NCI-H446 treated with DMSO at 0.1 percent for 48 hours (cell line): Measurements from ENCODE around the gene MCCC2.
"Not testable (repeated sequence)": the region's sequence is repeated elsewhere in the genome, so short reads cannot be mapped to it uniquely, and the experiment has no call there.

ENCODE experiments used
- DNase-seq: peaks from one replicate; lab custom pipeline; 2025; lab: John Stamatoyannopoulos, UW

MCCC2 gene

DNA sequence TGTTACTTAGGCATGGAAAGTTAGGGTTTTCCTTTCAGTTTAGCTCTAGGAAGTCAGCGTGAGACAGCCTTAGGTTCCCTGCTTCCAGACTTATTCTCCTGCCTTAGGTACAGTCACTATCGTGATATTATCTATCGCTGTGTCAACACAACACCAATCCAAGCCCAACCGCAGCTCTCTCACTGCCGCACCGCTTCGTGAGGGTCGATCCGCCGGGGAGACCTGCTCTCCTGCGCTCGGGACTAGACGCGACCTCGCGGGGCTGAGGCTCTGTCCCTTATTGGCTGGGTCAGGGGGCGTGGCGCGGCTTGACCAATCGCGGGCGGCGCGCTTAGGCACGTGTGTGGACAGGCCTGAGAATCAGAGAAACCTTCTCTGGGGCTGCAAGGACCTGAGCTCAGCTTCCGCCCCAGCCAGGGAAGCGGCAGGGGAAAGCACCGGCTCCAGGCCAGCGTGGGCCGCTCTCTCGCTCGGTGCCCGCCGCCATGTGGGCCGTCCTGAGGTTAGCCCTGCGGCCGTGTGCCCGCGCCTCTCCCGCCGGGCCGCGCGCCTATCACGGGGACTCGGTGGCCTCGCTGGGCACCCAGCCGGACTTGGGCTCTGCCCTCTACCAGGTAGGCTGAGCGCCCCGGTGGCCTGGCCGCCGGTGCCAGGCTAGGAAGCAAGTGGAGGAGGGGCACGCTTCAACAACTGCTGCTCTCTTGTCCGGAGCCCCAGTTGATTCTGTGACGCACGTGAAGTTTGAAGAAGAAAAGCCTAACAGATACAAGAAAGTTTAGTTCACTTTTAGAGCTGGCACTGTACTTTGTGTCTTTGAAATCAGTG lies at the start of gene MCCC2:
MCCC2 (plus strand) TSS at position 400 of the 825 bp plus-strand sequence; CDS start at position 486, 86 bp downstream.
- peak; percentile 90 for DNase-seq

DNA sequence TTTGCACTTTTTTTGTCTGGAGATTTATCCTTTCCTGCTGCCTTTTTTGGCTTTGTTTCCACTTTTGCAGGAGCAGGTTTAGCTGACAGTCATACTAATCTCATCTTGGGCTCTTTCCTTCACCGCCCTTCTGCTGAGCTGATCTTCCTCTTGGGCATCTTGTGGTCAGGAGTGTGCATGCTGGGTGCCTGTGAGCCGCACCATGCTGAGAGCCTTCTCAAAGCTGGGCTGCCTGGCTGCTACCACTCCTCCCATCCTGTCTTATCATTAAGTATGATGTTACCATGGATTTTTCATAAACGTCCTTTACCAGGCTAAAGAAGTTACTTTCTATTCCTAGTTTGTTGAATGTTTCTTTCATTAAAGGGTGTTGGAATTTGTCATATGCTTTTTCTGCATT lies 49.5 kb upstream of the MCCC2 start:
- no peak for DNase-seq

DNA sequence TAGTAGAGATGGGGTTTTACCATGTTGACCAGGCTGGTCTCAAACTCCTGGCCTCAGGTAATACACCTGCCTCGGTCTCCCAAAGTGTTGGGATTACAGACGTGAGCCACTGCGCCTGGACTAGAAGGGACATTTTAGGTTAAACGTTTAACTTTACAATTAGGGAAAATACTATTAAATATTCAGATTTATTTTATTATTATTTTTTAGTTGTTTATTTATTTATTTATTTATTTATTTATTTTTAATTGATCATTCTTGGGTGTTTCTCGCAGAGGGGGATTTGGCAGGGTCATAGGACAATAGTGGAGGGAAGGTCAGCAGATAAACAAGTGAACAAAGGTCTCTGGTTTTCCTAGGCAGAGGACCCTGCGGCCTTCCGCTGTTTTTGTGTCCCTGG lies 36.3 kb upstream of the MCCC2 start:
- not testable (repeated sequence) for DNase-seq

DNA sequence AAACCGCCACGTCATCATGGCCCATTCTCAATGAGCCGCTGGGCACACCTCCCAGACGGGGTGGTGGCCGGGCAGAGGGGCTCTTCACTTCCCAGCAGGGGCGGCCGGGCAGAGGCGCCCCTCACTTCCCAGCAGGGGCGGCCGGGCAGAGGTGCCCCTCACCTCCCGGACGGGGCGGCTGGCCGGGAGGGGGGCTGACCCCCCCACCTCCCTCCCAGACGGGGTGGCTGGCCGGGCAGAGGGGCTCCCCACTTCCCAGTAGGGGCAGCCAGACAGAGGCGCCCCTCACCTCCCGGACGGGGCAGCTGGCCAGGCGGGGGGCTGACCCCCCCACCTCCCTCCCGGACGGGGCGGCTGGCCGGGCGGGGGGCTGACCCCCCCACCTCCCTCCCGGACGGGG lies 35.6 kb upstream of the MCCC2 start:
- DNase-seq = not testable (repeated sequence)

DNA sequence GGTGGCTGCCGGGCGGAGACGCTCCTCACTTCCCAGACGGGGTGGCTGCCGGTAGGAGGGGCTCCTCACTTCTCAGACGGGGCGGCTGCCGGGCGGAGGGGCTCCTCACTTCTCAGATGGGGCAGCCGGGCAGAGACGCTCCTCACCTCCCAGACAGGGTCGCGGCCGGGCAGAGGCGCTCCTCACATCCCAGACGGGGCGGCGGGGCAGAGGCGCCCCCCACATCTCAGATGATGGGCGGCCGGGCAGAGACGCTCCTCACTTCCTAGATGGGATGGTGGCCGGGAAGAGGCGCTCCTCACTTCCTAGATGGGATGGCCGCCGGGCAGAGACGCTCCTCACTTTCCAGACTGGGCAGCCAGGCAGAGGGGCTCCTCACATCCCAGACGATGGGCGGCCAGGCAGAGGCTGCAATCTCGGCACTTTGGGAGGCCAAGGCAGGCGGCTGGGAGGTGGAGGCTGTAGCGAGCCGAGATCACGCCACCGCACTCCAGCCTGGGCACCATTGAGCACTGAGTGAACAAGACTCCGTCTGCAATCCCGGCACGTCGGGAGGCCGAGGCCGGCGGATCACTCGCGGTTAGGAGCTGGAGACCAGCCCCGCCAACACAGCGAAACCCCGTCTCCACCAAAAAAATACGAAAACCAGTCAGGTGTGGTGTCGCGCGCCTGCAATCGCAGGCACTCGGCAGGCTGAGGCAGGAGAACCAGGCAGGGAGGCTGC lies 35.0 kb upstream of the MCCC2 start:
- not testable (repeated sequence) for DNase-seq

DNA sequence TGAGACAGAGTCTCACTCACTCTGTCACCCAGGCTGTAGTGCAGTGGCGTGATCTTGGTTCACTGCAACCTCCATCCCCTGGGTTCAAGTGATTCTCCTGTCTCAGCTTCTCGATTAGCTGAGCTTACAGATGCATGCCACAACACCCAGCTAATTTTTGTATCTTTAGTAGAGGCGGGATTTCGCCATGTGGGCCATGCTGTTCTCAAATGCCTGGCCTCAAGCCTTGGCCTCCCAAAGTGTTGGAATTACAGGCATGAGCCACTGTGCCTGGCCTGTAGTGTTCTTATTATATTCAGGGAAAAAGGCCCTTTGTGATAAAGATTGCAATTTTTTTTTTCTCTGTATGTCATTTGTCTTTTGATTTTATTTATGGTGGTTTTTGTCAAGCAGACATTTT lies 24.0 kb upstream of the MCCC2 start:
- no peak for DNase-seq

DNA sequence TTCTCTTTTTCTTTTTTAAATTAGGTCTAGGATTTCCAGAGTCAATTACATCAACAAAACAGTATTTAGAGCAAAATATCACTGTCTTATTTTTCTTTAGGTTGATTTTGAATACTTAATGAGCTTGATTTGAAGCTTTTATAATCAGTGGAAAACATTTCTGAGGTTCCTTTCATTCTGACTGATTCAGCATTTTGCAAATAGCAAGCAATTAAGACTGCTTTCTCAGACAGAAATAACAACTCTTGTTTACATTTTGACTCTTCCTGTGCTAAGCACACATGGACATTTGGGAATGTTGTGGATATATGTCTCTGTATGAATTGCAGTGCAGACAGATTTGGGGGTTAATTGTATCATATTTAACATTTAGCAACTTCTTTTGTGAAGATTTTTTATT lies 22.2 kb upstream of the MCCC2 start:
- no peak for DNase-seq

DNA sequence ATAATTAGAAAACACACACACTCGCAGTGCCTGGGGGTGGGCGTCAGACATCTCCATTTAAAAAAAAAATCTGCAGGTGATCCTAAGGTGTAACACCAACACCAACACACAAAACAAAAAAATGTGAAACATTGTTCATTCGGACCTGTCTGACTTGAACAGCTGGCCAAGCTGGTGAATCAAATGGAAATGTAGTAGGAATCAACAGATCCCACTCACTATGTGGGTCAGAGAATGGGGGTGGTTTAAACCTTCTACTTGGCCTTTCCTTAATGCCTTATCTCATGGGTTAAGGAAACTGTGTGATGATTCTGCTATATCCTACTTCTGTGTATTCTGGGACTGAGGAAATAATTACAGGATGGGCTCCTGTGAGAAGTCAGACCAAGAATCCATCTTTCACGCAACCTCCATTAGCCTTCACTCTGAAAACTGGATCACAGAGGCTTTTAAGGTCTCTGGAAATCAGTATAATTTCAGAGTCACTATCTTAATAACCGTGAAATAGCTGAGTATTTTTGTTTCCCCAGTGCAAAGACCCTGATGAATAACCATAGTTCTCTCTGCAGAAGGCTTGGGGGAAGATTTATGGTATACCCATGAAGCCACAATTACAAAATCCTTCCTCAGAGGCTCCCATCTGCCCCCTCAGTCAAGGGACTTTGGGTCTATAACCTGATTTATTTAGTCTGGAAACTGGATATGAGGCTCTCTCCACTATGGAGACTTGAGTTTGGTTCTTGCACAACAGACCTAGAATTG lies 17.2 kb upstream of the MCCC2 start:
- DNase-seq = no peak

DNA sequence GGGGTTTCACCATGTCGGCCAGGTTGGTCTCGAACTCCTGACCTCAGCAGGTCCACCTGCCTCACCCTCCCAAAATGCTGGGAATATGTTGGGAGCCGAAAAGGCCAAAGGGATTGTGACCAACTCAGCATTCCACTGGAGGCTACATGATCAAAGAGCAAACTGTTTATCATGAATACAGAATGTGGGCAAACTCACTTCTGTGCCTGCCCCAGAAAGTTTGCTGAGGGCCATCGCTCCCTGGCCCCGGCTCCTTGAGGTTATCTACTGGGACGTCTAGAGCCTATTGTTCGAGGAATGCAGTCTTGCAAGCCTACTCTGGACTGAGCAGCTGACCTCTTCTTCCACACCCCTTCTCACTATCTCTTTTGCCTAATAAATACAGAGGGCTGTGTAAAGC lies 15.3 kb upstream of the MCCC2 start:
- DNase-seq = not testable (repeated sequence)

DNA sequence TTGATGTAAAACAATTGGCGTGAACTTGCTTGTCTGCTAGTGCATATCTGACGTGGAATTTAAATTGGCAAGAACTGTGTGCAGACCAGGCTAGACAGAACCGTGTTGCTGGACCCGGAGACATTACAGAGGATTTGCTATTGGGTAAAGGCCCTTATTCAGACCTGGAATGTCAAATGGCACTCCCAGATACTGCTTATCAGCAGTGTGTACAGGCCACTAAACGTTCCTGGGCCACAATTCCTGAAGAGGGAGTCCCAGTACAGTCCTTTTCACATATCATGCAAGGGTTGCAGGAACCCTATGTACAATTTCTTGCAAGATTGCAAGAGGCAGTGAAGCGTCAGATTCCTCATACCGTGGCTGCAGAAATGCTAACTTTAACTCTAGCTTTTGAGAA lies 13.5 kb upstream of the MCCC2 start:
- DNase-seq = no peak

DNA sequence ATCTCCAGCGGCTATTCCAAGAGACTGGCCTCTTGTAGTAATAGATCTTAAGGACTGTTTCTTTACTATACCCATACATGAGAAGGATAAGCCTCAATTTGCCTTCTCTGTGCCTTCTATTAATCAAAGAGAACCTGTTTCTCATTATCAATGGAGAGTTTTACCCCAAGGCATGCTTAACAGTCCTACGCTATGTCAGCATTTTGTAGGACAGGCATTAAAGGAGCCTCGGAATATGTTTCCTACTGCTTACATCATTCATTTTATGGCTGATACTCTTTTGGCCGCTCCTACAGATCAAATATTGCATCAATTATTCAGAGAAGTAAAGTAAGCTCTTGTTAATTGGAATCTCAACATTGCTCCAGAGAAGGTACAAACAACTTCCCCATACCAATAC lies 11.6 kb upstream of the MCCC2 start:
- DNase-seq = not testable (repeated sequence)

DNA sequence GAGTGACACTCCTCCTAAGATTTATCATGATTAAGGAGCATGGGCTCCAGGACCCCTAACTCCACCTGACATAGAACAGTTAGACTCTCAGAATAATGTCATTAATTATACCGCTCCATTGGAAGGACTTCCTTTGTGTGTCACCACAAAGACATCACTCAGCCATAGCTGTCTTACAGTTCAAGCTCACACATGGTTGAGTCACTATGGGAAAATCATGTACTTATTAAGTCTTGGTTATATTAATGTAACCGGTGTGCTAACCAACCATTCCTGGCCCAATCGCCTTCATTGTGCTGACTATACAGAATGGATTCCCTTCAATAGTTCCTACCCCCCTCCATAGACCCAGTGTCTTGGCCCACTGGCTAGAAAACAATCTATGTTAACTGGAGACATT lies 10.9 kb upstream of the MCCC2 start:
- DNase-seq = no peak

DNA sequence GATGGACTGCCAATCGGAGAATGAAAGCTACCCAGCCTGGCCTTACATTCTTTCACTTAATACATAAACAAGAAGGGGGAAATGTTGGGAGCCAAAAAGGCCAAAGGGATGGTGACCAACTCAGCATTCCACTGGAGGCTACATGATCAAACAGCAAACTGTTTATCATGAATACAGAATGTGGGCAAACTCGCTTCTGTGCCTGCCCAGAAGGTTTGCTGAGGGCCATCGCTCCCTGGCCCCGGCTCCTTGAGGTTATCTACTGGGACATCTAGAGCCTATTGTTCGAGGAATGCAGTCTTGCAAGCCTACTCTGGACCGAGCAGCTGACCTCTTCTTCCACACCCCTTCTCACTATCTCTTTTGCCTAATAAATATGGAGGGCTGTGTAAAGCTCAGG lies 9.3 kb upstream of the MCCC2 start:
- not testable (repeated sequence) for DNase-seq

DNA sequence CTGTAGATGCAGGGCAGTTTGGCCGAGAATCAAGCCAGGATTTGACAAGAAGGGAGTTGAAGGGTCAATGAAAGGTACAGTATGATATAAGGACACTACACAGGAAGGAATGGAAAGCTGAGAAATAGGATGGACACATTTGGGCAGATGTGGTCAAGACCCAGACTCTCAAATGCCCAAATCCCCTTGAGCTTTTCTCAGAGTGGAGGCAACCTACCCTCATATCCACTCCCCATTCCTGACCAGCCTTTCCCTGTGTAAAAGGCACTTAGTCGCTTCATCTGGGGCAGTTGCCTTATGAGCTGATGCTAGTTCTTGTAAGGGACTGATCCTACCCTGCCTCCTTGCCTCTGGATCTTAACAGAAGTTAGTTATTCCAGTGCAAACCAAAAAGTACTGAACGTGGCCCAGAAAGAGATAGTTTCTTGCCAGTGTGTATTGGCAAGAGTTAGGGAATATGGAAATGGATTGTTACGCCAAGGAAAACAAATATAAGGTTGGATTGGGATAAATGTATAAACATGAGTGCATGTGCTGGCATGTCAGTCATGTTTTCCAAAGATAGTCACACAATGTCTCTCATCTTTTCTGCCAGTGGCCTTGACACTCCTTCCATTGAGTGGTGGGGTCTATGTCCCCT lies 4.1 kb upstream of the MCCC2 start:
- DNase-seq = no peak

DNA sequence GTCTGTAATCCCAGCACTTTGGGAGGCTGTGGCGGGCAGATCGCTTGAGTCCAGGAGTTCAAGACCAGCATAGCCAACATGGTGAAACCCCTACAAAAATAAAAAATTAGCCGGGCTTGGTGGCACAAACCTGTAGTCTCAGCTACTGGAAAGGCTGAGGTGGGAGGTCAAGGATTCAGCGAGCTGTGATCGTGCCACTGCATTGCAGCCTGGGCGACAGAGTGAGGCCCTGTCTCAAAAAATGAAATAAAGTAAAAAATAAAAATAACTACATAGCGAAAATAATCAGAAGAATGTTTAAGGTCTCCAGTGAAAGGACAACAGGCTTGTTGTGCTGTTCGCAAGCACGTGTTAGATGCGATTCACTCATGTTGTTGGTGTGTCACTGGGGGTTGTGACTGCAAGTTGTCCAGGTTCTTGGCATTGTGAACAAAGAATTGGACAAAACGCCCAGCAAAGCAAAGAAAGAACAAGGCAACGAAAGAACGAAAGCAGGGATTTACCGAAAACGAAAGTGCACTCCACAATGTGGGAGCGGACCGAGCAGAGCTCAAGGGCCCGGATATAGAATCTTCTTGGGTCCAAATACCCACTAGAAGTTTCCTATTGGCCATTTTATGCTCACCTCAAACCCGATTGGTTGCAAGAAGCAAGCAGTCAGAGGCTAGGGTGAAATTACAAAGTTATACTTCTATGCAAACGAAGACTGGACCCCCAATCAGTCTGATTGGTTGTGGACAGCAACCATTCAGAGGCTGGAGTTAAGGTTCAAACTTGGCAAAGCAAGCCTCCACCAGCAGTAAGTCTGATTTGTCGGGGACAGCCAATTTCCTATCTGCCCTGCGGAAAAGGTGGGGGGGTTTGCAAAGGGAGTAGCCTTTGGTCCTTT lies 844 bp upstream of the MCCC2 start:
- DNase-seq = no peak

DNA sequence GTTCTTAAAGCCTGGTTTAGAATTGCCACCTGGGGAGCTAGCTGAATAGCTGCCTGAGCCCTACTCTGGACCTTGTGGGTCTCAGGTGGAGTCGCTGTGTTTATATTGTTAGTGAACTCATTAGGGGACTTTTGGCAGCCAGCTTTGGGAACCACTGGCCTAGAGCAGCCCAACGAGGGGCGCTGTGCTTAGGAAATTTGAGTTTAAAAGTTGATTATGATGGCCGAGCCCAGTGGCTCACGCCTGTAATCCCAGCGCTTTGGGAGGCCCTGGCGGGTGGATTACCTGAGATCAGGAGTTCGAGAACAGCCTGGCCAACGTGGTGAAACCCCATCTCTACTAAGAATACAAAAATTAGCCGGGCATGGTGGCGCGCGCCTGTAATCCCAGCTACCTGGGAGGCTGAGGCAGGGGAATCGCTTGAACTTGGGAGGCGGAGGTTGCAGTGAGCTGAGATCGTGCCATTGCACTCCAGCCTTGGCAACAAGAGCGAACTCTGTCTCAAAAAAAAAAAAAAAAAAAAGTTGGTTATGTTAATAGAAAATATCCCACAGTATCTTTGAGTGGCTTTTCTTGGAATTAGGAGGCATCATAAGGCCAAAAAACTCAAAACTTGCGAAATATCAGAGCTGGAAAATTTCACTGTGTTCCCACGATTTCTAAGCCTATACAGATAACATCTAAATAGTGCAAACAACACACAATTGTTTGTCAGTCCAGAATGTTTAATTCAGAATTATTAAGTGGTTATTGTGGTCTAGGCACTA lies 809 bp downstream of the MCCC2 start:
- DNase-seq = no peak

DNA sequence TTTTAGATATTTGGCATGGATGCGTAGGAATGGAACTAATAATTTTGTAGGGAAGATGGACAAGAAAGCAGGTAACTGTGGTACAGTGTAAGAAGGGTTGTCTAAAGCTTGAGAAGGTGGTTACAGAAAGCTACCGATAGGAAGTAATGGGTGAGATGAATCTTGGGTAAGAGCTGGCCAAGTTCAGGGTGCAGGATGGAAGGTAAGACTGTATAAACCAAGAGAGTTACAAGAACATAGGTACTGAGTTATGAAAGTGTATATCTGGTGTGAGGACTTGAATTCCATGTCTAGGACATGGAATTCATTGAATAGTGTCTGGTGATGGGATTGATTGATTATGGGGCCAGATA lies 1.4 kb downstream of the MCCC2 start:
- DNase-seq = no peak

DNA sequence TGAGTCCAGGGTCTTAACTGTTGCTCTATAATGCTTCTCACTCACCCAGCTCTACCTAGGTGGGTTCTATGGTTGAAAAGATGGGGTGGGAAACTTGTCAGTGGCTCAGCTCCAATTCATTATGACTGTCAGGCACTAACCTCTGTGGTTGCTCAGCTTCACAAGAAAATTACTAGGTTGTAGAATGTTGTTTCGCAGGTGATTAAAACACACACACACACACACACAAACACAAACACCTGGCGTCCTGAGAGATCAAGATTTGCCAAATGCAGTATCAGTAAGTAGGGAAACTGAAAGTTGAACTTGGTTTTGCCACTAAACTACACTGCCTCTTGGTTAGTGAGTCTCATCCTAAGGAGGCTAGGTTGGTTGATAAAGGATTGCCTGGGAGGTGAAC lies 2.8 kb downstream of the MCCC2 start:
- no peak for DNase-seq

DNA sequence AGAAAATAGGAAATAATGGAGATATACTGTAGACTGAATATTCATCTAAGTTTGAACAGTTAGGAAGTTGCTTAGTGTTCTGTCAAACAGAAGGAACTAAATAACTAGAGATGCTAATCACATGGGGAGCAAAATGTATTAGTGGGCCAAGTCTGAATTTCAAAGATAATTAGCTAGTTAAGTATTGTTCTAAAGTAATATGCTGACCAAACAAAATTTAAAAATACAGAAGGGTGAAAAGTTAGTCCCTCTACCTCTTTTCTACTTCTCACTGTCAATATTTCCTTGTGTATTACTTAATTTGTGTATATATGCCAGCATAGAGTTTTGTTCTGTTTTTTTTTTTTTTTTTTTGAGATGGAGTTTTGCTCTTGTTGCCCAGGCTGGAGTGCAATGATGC lies 4.0 kb downstream of the MCCC2 start:
- DNase-seq = no peak

DNA sequence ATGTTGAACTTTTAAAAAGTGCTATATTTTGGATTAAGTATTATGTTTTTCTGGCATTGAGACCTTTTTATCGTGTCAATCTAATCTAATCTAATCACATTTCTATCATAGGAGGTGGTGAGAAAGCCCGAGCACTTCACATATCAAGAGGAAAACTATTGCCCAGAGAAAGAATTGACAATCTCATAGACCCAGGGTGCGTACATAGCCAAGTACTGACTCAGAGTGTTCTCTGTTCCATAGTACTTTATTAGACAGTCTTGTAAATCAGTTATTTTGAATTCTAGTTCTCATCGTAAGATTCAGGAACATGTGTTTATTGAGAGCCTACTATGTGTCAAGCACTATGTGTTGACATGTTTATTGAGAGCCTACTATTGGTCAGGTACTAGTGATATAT lies 9.0 kb downstream of the MCCC2 start:
- DNase-seq = no peak

DNA sequence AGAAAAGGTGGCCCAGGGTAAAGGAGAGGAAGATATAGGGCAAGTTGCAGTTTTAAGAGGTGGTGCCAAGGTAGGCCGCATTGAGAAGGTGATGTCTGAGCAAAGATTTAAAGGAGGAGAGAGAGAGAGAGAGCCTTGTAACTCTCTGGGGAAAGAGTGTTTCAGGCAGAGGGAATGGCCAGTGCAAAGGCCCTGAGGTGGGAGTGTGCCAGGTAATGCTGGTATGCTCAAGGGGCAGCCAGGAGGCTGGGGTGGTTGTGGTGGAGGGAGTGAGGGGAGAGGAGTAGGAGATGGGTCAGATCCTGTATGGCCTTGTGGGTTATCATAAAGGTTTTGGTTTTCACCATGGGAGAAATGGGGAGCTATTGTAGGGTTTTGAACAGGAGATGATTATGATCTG lies 9.9 kb downstream of the MCCC2 start:
- no peak for DNase-seq
